AG09309 (cell line): ENCODE measurements around the gene LRP1B.

ENCODE experiments used
- DNase-seq: peaks from one replicate; pipeline ENCODE4 v3.0.0-alpha.2; 2010; ENCODE audit warnings: low read depth
- H3K4me3 ChIP-seq: 2 replicates; pipeline ENCODE4 v1.5.1; 2011; ENCODE audit warnings: mild to moderate bottlenecking, low read depth, low read length, moderate library complexity; ENCODE audit not compliant: control insufficient read depth
- CTCF ChIP-seq: IDR thresholded peaks from 2 replicates; pipeline ENCODE4 v1.5.1; 2011; ENCODE audit warnings: mild to moderate bottlenecking, low read depth, low read length, inconsistent platforms; ENCODE audit not compliant: insufficient read depth, control insufficient read depth; ENCODE audit errors: missing control alignments

Gene LRP1B

GRCh38 chr2:140498360-140498759 lies 1632.5 kb downstream of the LRP1B start:
- TF ChIP-seq CTCF: no peak
- H3K4me3 ChIP-seq: no peak overlapping the region
- no peak for DNase-seq

GRCh38 chr2:140496714-140497113 lies 1634.1 kb downstream of the LRP1B start:
- DNase-seq: no peak
- no peak for TF ChIP-seq CTCF
- H3K4me3 ChIP-seq: no peak overlapping the region

- no peak for DNase-seq
- TF ChIP-seq CTCF: no peak
- no peak overlapping the region for H3K4me3 ChIP-seq
Observed at GRCh38 chr2:140491876-140492275, 1638.9 kb downstream of the LRP1B start.

- H3K4me3 ChIP-seq: no peak overlapping the region
- DNase-seq: no peak
- no peak for TF ChIP-seq CTCF
Observed at GRCh38 chr2:140489193-140489592, 1641.6 kb downstream of the LRP1B start.

- H3K4me3 ChIP-seq: no peak overlapping the region
- no peak for TF ChIP-seq CTCF
- no peak for DNase-seq
Observed at GRCh38 chr2:140481136-140481535, 1649.7 kb downstream of the LRP1B start.

GRCh38 chr2:140473851-140474250 lies 1657.0 kb downstream of the LRP1B start:
- TF ChIP-seq CTCF: no peak
- DNase-seq: no peak
- no peak overlapping the region for H3K4me3 ChIP-seq

GRCh38 chr2:140472676-140473075 lies 1658.1 kb downstream of the LRP1B start:
- TF ChIP-seq CTCF: no peak
- no peak overlapping the region for H3K4me3 ChIP-seq
- DNase-seq: no peak
